Colonic mucosa (tissue), 4 donors: ENCODE measurements around the gene ATF1. TPM values are rescaled to one million over a fixed set of nuclear protein-coding genes. Genes with fewer than 3 reads are reported as not detected.

Experiments used
- DNase-seq: peaks from one replicate; pipeline ENCODE4 v3.0.0-alpha.2; 2020
- H3K27ac ChIP-seq: fragments of 200-600 bp; one replicate; pipeline ENCODE4 v1.8.0; 2021
- H3K27me3 ChIP-seq: fragments of 200-600 bp; one replicate; pipeline ENCODE4 v1.8.0; 2021
- H3K36me3 ChIP-seq: fragments of 200-600 bp; one replicate; pipeline ENCODE4 v1.8.0; 2021
- H3K4me1 ChIP-seq: fragments of 200-600 bp; one replicate; pipeline ENCODE4 v1.8.0; 2021; ENCODE audit warnings: mild to moderate bottlenecking
- H3K4me3 ChIP-seq: fragments of 200-600 bp; one replicate; pipeline ENCODE4 v1.8.0; 2021
- H3K9ac ChIP-seq, 2 donors: one replicate each; pipeline ENCODE4 v1.7.0; 2013; ENCODE audit warnings: control low read depth in 2 of 2, low read depth in 2 of 2, low read length in 2 of 2
- H3K9me3 ChIP-seq: fragments of 200-600 bp; one replicate; pipeline ENCODE4 v1.8.0; 2021
- CTCF ChIP-seq: fragments of 200-600 bp; IDR thresholded peaks from one replicate; pipeline ENCODE4 v1.8.0; 2022; ENCODE audit warnings: antibody characterized with exemption, mild to moderate bottlenecking
- intact Hi-C: fragments of 100-400 bp; cut with DNase I; formaldehyde crosslinking; loops from one replicate; pipeline ENCODE4 v1.14.1; 2022
- total RNA-seq, 2 donors: library from RNA; stranded (reverse); fragmentation: NEBNext Ultra II Directional in 1 of 2; extraction: Animal tissue kit (Norgen Biotek cat#: 25700) in 1 of 2; gene quantifications; one replicate each; pipeline ENCODE4 v1.2.1, GENCODE V29; 2021
- donor health status: healthy.
- donor health status: DM: no; HTN: no; CAD: no.
- donor health status: DM: no; HTN: no; CAD: no.

ATF1 gene
- total RNA-seq, 2 donors from 2014 or later = 39.5 to 49.9 TPM

GRCh38 chr12:50732591-50732990 is 31.3 kb upstream of the ATF1 start:
- Histone ChIP-seq H3K36me3 (peaks cover 12% of the 10 kb centered on the region), H3K4me1 (no peaks in the 10 kb centered on the region), H3K9me3 (no peaks in the 10 kb centered on the region), H3K27ac (no peak overlapping the region), H3K9ac (no peak overlapping the region), H3K4me3 (no peak overlapping the region), H3K27me3 (no peaks in the 10 kb centered on the region)
- intact Hi-C loops = loop anchor here (10.0 kb wide), 1 partner anchor 228 kb away; the partner anchor contains the start of gene DIP2B
- TF ChIP-seq CTCF = no peak
- DNase-seq = no peak

GRCh38 chr12:50733706-50734105 is 30.2 kb upstream of the ATF1 start:
- H3K27ac ChIP-seq = no peak overlapping the region
- H3K9ac ChIP-seq = no peak overlapping the region
- intact Hi-C loops = loop anchor here (10.0 kb wide), 1 partner anchor 229 kb away; the partner anchor contains the start of gene DIP2B
- H3K9me3 ChIP-seq = no peaks in the 10 kb centered on the region
- H3K4me3 ChIP-seq = no peak overlapping the region
- TF ChIP-seq CTCF = no peak
- no peaks in the 10 kb centered on the region for H3K27me3 ChIP-seq
- DNase-seq = no peak
- no peaks in the 10 kb centered on the region for H3K4me1 ChIP-seq
- H3K36me3 ChIP-seq = peaks cover 11% of the 10 kb centered on the region

GRCh38 chr12:50734409-50735263 is 29.3 kb upstream of the ATF1 start:
- Histone ChIP-seq H3K4me3 (no peak overlapping the region), H3K27ac (no peak overlapping the region), H3K4me1 (no peaks in the 10 kb centered on the region), H3K36me3 (peaks cover 15% of the 10 kb centered on the region), H3K27me3 (no peaks in the 10 kb centered on the region), H3K9ac (no peak overlapping the region), H3K9me3 (no peaks in the 10 kb centered on the region)
- no peak for DNase-seq
- peak; percentile 11 for TF ChIP-seq CTCF
- intact Hi-C loops = loop anchor here (10.0 kb wide), 1 partner anchor 230 kb away; the partner anchor contains the start of gene DIP2B

GRCh38 chr12:50739611-50740010 is 24.3 kb upstream of the ATF1 start:
- no peak for TF ChIP-seq CTCF
- Histone ChIP-seq H3K9ac (no peak overlapping the region), H3K27ac (no peak overlapping the region), H3K27me3 (no peaks in the 10 kb centered on the region), H3K9me3 (no peaks in the 10 kb centered on the region), H3K36me3 (peaks cover 20% of the 10 kb centered on the region), H3K4me3 (no peak overlapping the region), H3K4me1 (no peaks in the 10 kb centered on the region)
- DNase-seq = no peak
- intact Hi-C loops = loop anchor here (10.0 kb wide), 1 partner anchor 235 kb away; the partner anchor contains the start of gene DIP2B

GRCh38 chr12:50740307-50740706 is 23.6 kb upstream of the ATF1 start:
- intact Hi-C loops = no loop called here
- Histone ChIP-seq H3K9ac (no peak overlapping the region), H3K27me3 (no peaks in the 10 kb centered on the region), H3K4me1 (no peaks in the 10 kb centered on the region), H3K27ac (no peak overlapping the region), H3K36me3 (peaks cover 20% of the 10 kb centered on the region), H3K4me3 (no peak overlapping the region), H3K9me3 (no peaks in the 10 kb centered on the region)
- TF ChIP-seq CTCF = no peak
- no peak for DNase-seq
